Measurements from ENCODE around the gene FIBP. TPM values are rescaled to one million over a fixed set of nuclear protein-coding genes. Genes with fewer than 3 reads are reported as not detected.

The FIBP gene
- total and polyA plus RNA-seq, 10 of the 15 experiments (the other 5 are each of a cell fraction or from before 2014, with no cell fraction given) = 65.1 to 182 (median 94.6) TPM

DNA sequence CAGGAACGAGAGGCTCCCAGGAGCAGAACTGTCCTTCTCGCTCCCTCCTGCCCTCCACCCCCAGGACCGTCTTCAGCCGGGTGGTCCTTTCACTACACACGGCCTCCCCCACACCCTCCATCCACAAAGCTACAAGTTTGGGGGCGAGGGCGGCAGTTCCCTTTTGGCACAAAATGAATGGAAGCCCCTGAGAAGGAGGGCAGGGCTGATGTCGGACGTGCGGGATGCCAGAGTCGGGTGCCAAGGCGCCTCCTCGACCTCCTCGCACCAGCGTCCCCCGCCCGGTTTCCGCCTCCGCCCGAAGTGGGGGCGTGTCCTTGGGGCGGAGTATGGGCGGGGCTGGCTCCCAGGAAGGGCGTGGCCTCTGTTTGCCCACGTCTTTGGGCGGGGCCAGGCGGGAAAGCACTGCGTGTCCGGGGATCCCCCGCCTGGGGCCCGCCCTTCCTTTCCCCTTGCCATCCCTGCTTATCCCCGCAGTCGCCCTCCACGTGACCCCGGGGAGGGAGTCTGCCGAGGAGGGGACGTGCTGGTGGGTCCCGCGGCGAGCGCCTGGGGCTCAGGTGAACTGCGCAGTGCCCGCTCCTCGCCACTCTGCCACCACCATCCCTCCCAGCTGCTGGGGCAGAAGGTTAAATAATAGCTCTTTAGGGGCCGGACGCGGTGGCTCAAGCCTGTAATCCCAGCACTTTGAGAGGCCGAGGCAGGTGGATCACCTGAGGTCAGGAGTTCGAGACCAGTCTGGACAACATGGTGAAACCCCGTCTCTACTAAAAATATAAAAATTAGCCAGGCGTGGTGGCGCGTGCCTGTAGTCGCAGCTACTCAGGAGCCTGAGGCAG is 14.7 kb downstream of the FIBP start (continued):
- TF ChIP-seq, protein P1, sequence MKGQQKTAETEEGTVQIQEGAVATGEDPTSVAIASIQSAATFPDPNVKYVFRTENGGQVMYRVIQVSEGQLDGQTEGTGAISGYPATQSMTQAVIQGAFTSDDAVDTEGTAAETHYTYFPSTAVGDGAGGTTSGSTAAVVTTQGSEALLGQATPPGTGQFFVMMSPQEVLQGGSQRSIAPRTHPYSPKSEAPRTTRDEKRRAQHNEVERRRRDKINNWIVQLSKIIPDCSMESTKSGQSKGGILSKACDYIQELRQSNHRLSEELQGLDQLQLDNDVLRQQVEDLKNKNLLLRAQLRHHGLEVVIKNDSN (IDR thresholded peaks at IDR 0.05; ENCODE audit: borderline replicate concordance, extremely low read length, insufficient read depth, low read depth, low read length) = peak; percentile 95
- TF ChIP-seq, protein P2, sequence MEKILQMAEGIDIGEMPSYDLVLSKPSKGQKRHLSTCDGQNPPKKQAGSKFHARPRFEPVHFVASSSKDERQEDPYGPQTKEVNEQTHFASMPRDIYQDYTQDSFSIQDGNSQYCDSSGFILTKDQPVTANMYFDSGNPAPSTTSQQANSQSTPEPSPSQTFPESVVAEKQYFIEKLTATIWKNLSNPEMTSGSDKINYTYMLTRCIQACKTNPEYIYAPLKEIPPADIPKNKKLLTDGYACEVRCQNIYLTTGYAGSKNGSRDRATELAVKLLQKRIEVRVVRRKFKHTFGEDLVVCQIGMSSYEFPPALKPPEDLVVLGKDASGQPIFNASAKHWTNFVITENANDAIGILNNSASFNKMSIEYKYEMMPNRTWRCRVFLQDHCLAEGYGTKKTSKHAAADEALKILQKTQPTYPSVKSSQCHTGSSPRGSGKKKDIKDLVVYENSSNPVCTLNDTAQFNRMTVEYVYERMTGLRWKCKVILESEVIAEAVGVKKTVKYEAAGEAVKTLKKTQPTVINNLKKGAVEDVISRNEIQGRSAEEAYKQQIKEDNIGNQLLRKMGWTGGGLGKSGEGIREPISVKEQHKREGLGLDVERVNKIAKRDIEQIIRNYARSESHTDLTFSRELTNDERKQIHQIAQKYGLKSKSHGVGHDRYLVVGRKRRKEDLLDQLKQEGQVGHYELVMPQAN (conservative IDR thresholded peaks at IDR 0.05) = peak; percentile 30; the same call in 1 of the 2 replicates
- TF ChIP-seq RAD51 (IDR thresholded peaks at IDR 0.05) (peak; percentile 90), SREBF2 (IDR thresholded peaks at IDR 0.05; ENCODE audit: low read length) (peak; percentile 44; the same call in 1 of the 2 replicates), GABPA (IDR thresholded peaks at IDR 0.05; ENCODE audit: low read depth) (no peak), CREM (IDR thresholded peaks at IDR 0.05; ENCODE audit: low read depth) (peak; percentile 56; the same call in 1 of the 2 replicates), ZBED1 (IDR thresholded peaks at IDR 0.05; ENCODE audit: borderline replicate concordance) (no peak), IKZF1 (conservative IDR thresholded peaks at IDR 0.05) (peak; percentile 88), LARP7 (IDR thresholded peaks at IDR 0.05) (peak; percentile 14; the same call in 1 of the 2 replicates), TARDBP (IDR thresholded peaks at IDR 0.05; ENCODE audit: borderline replicate concordance) (0 out of 2 replicates have a peak, but pooled peaks have one; percentile 33)
- TF ChIP-seq, protein P3, sequence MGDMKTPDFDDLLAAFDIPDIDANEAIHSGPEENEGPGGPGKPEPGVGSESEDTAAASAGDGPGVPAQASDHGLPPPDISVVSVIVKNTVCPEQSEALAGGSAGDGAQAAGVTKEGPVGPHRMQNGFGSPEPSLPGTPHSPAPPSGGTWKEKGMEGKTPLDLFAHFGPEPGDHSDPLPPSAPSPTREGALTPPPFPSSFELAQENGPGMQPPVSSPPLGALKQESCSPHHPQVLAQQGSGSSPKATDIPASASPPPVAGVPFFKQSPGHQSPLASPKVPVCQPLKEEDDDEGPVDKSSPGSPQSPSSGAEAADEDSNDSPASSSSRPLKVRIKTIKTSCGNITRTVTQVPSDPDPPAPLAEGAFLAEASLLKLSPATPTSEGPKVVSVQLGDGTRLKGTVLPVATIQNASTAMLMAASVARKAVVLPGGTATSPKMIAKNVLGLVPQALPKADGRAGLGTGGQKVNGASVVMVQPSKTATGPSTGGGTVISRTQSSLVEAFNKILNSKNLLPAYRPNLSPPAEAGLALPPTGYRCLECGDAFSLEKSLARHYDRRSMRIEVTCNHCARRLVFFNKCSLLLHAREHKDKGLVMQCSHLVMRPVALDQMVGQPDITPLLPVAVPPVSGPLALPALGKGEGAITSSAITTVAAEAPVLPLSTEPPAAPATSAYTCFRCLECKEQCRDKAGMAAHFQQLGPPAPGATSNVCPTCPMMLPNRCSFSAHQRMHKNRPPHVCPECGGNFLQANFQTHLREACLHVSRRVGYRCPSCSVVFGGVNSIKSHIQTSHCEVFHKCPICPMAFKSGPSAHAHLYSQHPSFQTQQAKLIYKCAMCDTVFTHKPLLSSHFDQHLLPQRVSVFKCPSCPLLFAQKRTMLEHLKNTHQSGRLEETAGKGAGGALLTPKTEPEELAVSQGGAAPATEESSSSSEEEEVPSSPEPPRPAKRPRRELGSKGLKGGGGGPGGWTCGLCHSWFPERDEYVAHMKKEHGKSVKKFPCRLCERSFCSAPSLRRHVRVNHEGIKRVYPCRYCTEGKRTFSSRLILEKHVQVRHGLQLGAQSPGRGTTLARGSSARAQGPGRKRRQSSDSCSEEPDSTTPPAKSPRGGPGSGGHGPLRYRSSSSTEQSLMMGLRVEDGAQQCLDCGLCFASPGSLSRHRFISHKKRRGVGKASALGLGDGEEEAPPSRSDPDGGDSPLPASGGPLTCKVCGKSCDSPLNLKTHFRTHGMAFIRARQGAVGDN (IDR thresholded peaks at IDR 0.05) = 0 out of 2 replicates have a peak, but pooled peaks have one; percentile 32
- TF ChIP-seq, protein P4, sequence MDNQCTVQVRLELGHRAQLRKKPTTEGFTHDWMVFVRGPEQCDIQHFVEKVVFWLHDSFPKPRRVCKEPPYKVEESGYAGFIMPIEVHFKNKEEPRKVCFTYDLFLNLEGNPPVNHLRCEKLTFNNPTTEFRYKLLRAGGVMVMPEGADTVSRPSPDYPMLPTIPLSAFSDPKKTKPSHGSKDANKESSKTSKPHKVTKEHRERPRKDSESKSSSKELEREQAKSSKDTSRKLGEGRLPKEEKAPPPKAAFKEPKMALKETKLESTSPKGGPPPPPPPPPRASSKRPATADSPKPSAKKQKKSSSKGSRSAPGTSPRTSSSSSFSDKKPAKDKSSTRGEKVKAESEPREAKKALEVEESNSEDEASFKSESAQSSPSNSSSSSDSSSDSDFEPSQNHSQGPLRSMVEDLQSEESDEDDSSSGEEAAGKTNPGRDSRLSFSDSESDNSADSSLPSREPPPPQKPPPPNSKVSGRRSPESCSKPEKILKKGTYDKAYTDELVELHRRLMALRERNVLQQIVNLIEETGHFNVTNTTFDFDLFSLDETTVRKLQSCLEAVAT (IDR thresholded peaks at IDR 0.05) = 0 out of 2 replicates have a peak, but pooled peaks have one; percentile 8
- TF ChIP-seq, protein P5, sequence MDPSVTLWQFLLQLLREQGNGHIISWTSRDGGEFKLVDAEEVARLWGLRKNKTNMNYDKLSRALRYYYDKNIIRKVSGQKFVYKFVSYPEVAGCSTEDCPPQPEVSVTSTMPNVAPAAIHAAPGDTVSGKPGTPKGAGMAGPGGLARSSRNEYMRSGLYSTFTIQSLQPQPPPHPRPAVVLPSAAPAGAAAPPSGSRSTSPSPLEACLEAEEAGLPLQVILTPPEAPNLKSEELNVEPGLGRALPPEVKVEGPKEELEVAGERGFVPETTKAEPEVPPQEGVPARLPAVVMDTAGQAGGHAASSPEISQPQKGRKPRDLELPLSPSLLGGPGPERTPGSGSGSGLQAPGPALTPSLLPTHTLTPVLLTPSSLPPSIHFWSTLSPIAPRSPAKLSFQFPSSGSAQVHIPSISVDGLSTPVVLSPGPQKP (IDR thresholded peaks at IDR 0.05; ENCODE audit: low read depth, low read length) = no peak
- TF ChIP-seq, protein P6, sequence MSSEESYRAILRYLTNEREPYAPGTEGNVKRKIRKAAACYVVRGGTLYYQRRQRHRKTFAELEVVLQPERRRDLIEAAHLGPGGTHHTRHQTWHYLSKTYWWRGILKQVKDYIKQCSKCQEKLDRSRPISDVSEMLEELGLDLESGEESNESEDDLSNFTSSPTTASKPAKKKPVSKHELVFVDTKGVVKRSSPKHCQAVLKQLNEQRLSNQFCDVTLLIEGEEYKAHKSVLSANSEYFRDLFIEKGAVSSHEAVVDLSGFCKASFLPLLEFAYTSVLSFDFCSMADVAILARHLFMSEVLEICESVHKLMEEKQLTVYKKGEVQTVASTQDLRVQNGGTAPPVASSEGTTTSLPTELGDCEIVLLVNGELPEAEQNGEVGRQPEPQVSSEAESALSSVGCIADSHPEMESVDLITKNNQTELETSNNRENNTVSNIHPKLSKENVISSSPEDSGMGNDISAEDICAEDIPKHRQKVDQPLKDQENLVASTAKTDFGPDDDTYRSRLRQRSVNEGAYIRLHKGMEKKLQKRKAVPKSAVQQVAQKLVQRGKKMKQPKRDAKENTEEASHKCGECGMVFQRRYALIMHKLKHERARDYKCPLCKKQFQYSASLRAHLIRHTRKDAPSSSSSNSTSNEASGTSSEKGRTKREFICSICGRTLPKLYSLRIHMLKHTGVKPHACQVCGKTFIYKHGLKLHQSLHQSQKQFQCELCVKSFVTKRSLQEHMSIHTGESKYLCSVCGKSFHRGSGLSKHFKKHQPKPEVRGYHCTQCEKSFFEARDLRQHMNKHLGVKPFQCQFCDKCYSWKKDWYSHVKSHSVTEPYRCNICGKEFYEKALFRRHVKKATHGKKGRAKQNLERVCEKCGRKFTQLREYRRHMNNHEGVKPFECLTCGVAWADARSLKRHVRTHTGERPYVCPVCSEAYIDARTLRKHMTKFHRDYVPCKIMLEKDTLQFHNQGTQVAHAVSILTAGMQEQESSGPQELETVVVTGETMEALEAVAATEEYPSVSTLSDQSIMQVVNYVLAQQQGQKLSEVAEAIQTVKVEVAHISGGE (CRISPR knock-in tag; IDR thresholded peaks at IDR 0.05) = no peak

Measured in GM12878 (cell line).